Measurements from ENCODE around the gene THADA.

DNA sequence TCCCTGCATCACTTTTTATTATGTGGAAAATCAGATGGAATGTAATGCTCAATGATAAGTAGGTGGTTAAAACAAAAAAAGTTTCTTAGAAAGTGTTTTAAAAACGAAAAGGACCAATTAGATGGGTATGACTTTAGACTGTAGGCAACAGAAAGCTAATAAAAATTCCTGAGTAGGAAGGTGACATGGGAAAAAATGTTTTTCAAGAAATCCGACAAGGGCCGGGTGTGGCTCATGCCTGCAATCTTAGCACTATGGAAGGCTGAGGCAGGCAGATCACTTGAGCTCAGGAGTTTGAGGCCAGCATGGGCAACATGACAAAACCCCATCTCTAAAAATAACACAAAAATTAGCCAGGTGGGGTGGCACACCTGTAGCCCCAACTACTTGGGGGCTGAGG is 126.1 kb downstream of the THADA start:
- TF ChIP-seq, protein P1, sequence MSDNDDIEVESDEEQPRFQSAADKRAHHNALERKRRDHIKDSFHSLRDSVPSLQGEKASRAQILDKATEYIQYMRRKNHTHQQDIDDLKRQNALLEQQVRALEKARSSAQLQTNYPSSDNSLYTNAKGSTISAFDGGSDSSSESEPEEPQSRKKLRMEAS (IDR thresholded peaks at IDR 0.05; ENCODE audit: insufficient read depth, insufficient read length) = no peak
- TF ChIP-seq MYC (IDR thresholded peaks at IDR 0.05; ENCODE audit: low read depth, low read length) (no peak), POLR2AphosphoS5 (IDR thresholded peaks at IDR 0.05; ENCODE audit: insufficient read depth, low read depth, low read length) (no peak), POLR2A (IDR thresholded peaks at IDR 0.05; ENCODE audit: low read depth, low read length) (no peak)
- TF ChIP-seq, protein P2, sequence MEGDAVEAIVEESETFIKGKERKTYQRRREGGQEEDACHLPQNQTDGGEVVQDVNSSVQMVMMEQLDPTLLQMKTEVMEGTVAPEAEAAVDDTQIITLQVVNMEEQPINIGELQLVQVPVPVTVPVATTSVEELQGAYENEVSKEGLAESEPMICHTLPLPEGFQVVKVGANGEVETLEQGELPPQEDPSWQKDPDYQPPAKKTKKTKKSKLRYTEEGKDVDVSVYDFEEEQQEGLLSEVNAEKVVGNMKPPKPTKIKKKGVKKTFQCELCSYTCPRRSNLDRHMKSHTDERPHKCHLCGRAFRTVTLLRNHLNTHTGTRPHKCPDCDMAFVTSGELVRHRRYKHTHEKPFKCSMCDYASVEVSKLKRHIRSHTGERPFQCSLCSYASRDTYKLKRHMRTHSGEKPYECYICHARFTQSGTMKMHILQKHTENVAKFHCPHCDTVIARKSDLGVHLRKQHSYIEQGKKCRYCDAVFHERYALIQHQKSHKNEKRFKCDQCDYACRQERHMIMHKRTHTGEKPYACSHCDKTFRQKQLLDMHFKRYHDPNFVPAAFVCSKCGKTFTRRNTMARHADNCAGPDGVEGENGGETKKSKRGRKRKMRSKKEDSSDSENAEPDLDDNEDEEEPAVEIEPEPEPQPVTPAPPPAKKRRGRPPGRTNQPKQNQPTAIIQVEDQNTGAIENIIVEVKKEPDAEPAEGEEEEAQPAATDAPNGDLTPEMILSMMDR (IDR thresholded peaks at IDR 0.05; ENCODE audit: extremely low read depth in 1 of 2, insufficient read depth in 1 of 2, low read depth in 1 of 2, low read length in 2 of 2) = no peak

Measured in endothelial cell of umbilical vein (primary cell).